ENCODE data around the gene ALKBH8.

DNA sequence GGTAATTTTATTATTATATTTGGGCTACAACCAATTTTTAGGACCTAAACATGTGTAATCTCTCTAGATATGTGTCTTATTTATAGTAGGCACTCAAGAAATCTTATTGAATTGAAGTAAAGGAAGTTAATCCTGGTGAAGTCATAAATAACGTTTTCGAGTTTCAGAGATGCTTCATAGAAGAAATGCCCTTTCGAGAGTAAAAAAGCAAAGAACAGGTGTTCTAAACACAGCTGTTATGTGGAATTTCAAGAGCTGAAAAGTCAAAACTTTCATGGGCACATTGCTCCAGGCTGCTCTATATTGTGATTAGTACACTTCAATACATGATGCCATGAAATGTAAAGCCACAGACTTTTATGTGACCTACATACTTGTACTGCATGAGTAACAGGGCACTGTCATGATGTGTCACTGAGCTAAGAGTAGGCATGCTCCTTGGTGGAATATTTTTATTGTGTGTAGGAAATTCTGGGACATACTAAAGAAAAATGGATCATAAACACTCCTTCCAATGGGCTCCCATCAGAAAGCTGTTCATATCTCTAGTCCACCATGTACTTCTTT is 18.2 kb upstream of the ALKBH8 start:
- no peak for TF ChIP-seq POLR2A (IDR thresholded peaks at IDR 0.05)
- TF ChIP-seq, protein P1, sequence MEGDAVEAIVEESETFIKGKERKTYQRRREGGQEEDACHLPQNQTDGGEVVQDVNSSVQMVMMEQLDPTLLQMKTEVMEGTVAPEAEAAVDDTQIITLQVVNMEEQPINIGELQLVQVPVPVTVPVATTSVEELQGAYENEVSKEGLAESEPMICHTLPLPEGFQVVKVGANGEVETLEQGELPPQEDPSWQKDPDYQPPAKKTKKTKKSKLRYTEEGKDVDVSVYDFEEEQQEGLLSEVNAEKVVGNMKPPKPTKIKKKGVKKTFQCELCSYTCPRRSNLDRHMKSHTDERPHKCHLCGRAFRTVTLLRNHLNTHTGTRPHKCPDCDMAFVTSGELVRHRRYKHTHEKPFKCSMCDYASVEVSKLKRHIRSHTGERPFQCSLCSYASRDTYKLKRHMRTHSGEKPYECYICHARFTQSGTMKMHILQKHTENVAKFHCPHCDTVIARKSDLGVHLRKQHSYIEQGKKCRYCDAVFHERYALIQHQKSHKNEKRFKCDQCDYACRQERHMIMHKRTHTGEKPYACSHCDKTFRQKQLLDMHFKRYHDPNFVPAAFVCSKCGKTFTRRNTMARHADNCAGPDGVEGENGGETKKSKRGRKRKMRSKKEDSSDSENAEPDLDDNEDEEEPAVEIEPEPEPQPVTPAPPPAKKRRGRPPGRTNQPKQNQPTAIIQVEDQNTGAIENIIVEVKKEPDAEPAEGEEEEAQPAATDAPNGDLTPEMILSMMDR (IDR thresholded peaks at IDR 0.05): no peak

All from heart left ventricle (tissue), 13 donors.